H1 (cell line): ENCODE data around the gene DIP2C. TPM values are rescaled to one million over a fixed set of nuclear protein-coding genes. Genes with fewer than 3 reads are reported as not detected.

Experiments used
- CTCF ChIA-PET: fragments of 300-600 bp; sonication (Branson Sonifier 250); formaldehyde crosslinking; loops from one replicate; lab custom pipeline; 2021; ENCODE audit not compliant: partially characterized antibody; lab: Charles Lee
- POLR2A ChIA-PET: fragments of 300-600 bp; sonication (Branson Sonifier 250); formaldehyde crosslinking; loops from one replicate; lab custom pipeline; 2021; ENCODE audit warnings: inconsistent platforms; ENCODE audit not compliant: partially characterized antibody; lab: Charles Lee
- DNase-seq, 2 experiments: peaks; one replicate each; pipeline versions ENCODE4 v3.0.0 to v3.0.0-alpha.2; 2010 to 2022; ENCODE audit warnings: low spot score in 2 of 2, low read depth in 1 of 2, mixed read lengths in 1 of 2
- FAIRE-seq: peaks from 2 replicates; lab custom pipeline; 2011; peaks lifted over from hg19 to GRCh38; lab: Jason Lieb, UNC
- H2AFZ ChIP-seq: 2 replicates; pipeline ENCODE4 v1.8.1; 2012; ENCODE audit warnings: low read length, inconsistent platforms
- H2AK5ac ChIP-seq: 2 replicates; pipeline ENCODE4 v1.6.1; 2013; ENCODE audit warnings: low read depth, low read length
- H2BK120ac ChIP-seq: replicated peaks from 2 replicates; pipeline ENCODE3; 2013; ENCODE audit warnings: low read depth, low read length, inconsistent platforms
- H2BK12ac ChIP-seq: 2 replicates; pipeline ENCODE4 v1.6.1; 2013; ENCODE audit warnings: low read depth, low read length
- H2BK15ac ChIP-seq: 2 replicates; pipeline ENCODE4 v1.6.1; 2013; ENCODE audit warnings: low read length
- H2BK20ac ChIP-seq: 2 replicates; pipeline ENCODE4 v1.6.1; 2013; ENCODE audit warnings: low read length
- H2BK5ac ChIP-seq: 2 replicates; pipeline ENCODE4 v1.6.1; 2013; ENCODE audit warnings: low read depth, low read length
- H3K14ac ChIP-seq: 2 replicates; pipeline ENCODE4 v1.6.1; 2013; ENCODE audit warnings: inconsistent platforms; ENCODE audit not compliant: insufficient read length
- H3K18ac ChIP-seq: 2 replicates; pipeline ENCODE4 v1.6.1; 2013; ENCODE audit warnings: low read length; ENCODE audit errors: extremely low read depth
- H3K23ac ChIP-seq: 2 replicates; pipeline ENCODE4 v1.6.1; 2013; ENCODE audit warnings: inconsistent platforms; ENCODE audit not compliant: insufficient read length
- H3K23me2 ChIP-seq: 2 replicates; pipeline ENCODE4 v1.6.1; 2013; ENCODE audit warnings: low read depth, low read length
- H3K27ac ChIP-seq: 2 replicates; pipeline ENCODE4 v1.6.1; 2011; ENCODE audit warnings: low read depth, low read length, inconsistent platforms
- H3K27me3 ChIP-seq, 4 experiments: replicated peaks in 1 of 4; 1 replicate in 1 of 4; 2 replicates in 3 of 4; pipeline versions ENCODE4 v1.6.1 to v1.8.1; 2011 to 2013; ENCODE audit warnings: low read length in 3 of 4, mild to moderate bottlenecking in 3 of 4, inconsistent platforms in 2 of 4, mixed read lengths in 2 of 4, moderate library complexity in 1 of 4; ENCODE audit not compliant: control insufficient read depth in 3 of 4, insufficient read depth in 3 of 4; ENCODE audit errors: extremely low read depth in 1 of 4
- H3K36me3 ChIP-seq, 4 experiments: 2 replicates each; pipeline versions ENCODE4 v1.6.1 to v1.8.1; 2011 to 2013; ENCODE audit warnings: mild to moderate bottlenecking in 4 of 4, low read length in 3 of 4, moderate library complexity in 2 of 4, control low read depth in 1 of 4, inconsistent platforms in 1 of 4; ENCODE audit not compliant: insufficient read depth in 4 of 4, control insufficient read depth in 2 of 4
- H3K4ac ChIP-seq: replicated peaks from 2 replicates; pipeline ENCODE3; 2013; ENCODE audit warnings: low read length, low read depth, mixed read lengths, inconsistent platforms; ENCODE audit not compliant: insufficient read length
- H3K4me1 ChIP-seq, 4 experiments: replicated peaks in 1 of 4; 1 replicate in 1 of 4; 2 replicates in 3 of 4; pipeline versions ENCODE4 v1.6.1 to v1.8.1; 2011 to 2013; ENCODE audit warnings: low read length in 3 of 4, inconsistent platforms in 2 of 4, mixed read lengths in 1 of 4; ENCODE audit not compliant: insufficient read depth in 4 of 4, control insufficient read depth in 3 of 4
- H3K4me2 ChIP-seq, 2 experiments: 2 replicates each; pipeline versions ENCODE4 v1.6.1 to v1.8.1; 2011 to 2013; ENCODE audit warnings: low read depth in 2 of 2, low read length in 2 of 2, control low read depth in 1 of 2, inconsistent platforms in 1 of 2, mild to moderate bottlenecking in 1 of 2; ENCODE audit not compliant: insufficient read depth in 1 of 2
- H3K4me3 ChIP-seq, 4 experiments: fragments of 200-600, 300-600 bp in 1 of 4; sonication (generic), shearing (Covaris generic), sonication (Bioruptor Twin) in 1 of 4; 2 replicates each; pipeline versions ENCODE4 v1.5.1 to v1.8.1; 2011 to 2016; ENCODE audit warnings: low read length in 4 of 4, low read depth in 3 of 4, control low read depth in 2 of 4, inconsistent platforms in 2 of 4, mild to moderate bottlenecking in 2 of 4, mixed read lengths in 1 of 4, moderate library complexity in 1 of 4; ENCODE audit not compliant: insufficient read depth in 2 of 4; ENCODE audit errors: extremely low read depth in 1 of 4
- H3K56ac ChIP-seq: replicated peaks from 2 replicates; pipeline ENCODE3; 2013; ENCODE audit warnings: low read depth, mild to moderate bottlenecking, mixed read lengths, low read length, inconsistent platforms; ENCODE audit not compliant: insufficient read length
- H3K79me1 ChIP-seq: 2 replicates; pipeline ENCODE4 v1.6.1; 2013; ENCODE audit warnings: low read depth, low read length, control low read depth
- H3K79me2 ChIP-seq, 2 experiments: 2 replicates each; pipeline versions ENCODE4 v1.6.1 to v1.8.1; 2012 to 2013; ENCODE audit warnings: low read length in 2 of 2, mild to moderate bottlenecking in 2 of 2, inconsistent platforms in 1 of 2; ENCODE audit not compliant: insufficient read depth in 2 of 2, control insufficient read depth in 1 of 2
- H3K9ac ChIP-seq, 4 experiments: replicated peaks in 1 of 4; 1 replicate in 1 of 4; 2 replicates in 3 of 4; pipeline versions ENCODE4 v1.6.1 to v1.8.1; 2011 to 2013; ENCODE audit warnings: low read depth in 3 of 4, low read length in 3 of 4, control low read depth in 2 of 4, mild to moderate bottlenecking in 2 of 4, moderate library complexity in 2 of 4, inconsistent platforms in 1 of 4; ENCODE audit errors: extremely low read depth in 1 of 4
- H3K9me3 ChIP-seq, 2 experiments: 2 replicates each; pipeline versions ENCODE4 v1.6.1 to v1.8.1; 2012 to 2013; ENCODE audit warnings: mild to moderate bottlenecking in 2 of 2, moderate library complexity in 2 of 2, control low read depth in 1 of 2, inconsistent platforms in 1 of 2, low read depth in 1 of 2, low read length in 1 of 2, mixed read lengths in 1 of 2; ENCODE audit not compliant: insufficient read depth in 2 of 2
- H4K20me1 ChIP-seq, 2 experiments: replicated peaks in 1 of 2; 2 replicates each; pipeline versions ENCODE3 to v1.8.1; 2011 to 2013; ENCODE audit warnings: inconsistent platforms in 2 of 2, low read length in 2 of 2, mild to moderate bottlenecking in 1 of 2; ENCODE audit not compliant: insufficient read depth in 2 of 2, control insufficient read depth in 1 of 2
- H4K5ac ChIP-seq: 2 replicates; pipeline ENCODE4 v1.6.1; 2013; ENCODE audit warnings: low read length, low read depth, mixed read lengths, inconsistent platforms; ENCODE audit not compliant: insufficient read length
- H4K8ac ChIP-seq: 2 replicates; pipeline ENCODE4 v1.8.0; 2013; ENCODE audit warnings: mild to moderate bottlenecking, moderate library complexity, low read length, inconsistent platforms; ENCODE audit not compliant: insufficient read depth; ENCODE audit errors: extremely low read depth
- H4K91ac ChIP-seq: replicated peaks from 2 replicates; pipeline ENCODE3; 2013; ENCODE audit warnings: low read length, mixed read lengths, inconsistent platforms; ENCODE audit not compliant: insufficient read length
- BACH1 ChIP-seq: IDR thresholded peaks from 2 replicates; pipeline ENCODE4 v1.6.1; 2012; ENCODE audit warnings: low read length, improper control_type of control experiment
- BCL11A ChIP-seq, 2 experiments: IDR thresholded peaks; one replicate each; pipeline ENCODE4 v1.6.1; 2011; ENCODE audit warnings: low read depth in 2 of 2, low read length in 2 of 2, mild to moderate bottlenecking in 2 of 2
- CBX5 ChIP-seq: fragments of 300-800, 300-1000 bp; sonication (generic); IDR thresholded peaks from 2 replicates; pipeline ENCODE4 v1.7.1; 2016; ENCODE audit warnings: antibody characterized with exemption, low read length, low read depth
- EGR1 ChIP-seq: IDR thresholded peaks from 2 replicates; pipeline ENCODE4 v1.6.1; 2011; ENCODE audit warnings: low read depth, low read length, borderline replicate concordance
- HDAC2 ChIP-seq, 2 experiments: fragments of 300-600 bp in 1 of 2; sonication (generic) in 1 of 2; IDR thresholded peaks; 2 replicates each; pipeline ENCODE4 v1.6.1; 2011 to 2012; ENCODE audit warnings: low read depth in 2 of 2, low read length in 2 of 2, mild to moderate bottlenecking in 2 of 2, moderate library complexity in 2 of 2, borderline replicate concordance in 1 of 2, inconsistent platforms in 1 of 2
- NANOG ChIP-seq: IDR thresholded peaks from 2 replicates; pipeline ENCODE4 v1.6.1; 2011; ENCODE audit warnings: low read length, low read depth, mild to moderate bottlenecking, inconsistent platforms; ENCODE audit not compliant: insufficient read depth, poor library complexity, severe bottlenecking
- NRF1 ChIP-seq: IDR thresholded peaks from 2 replicates; pipeline ENCODE4 v1.6.1; 2011; ENCODE audit warnings: mild to moderate bottlenecking, low read depth, low read length, improper control_type of control experiment
- RNF2 ChIP-seq: fragments of 200-900, 300-1000 bp; sonication (generic); IDR thresholded peaks from 2 replicates; pipeline ENCODE4 v1.7.1; 2016; ENCODE audit warnings: borderline replicate concordance, low read depth, mild to moderate bottlenecking, antibody characterized with exemption, low read length; ENCODE audit not compliant: poor library complexity, severe bottlenecking; ENCODE audit errors: missing control alignments
- SIN3A ChIP-seq, 2 experiments: IDR thresholded peaks in 1 of 2; conservative IDR thresholded peaks in 1 of 2; 2 replicates each; pipeline ENCODE4 v1.6.1; 2011 to 2012; ENCODE audit warnings: low read length in 2 of 2, improper control_type of control experiment in 1 of 2, low read depth in 1 of 2, mild to moderate bottlenecking in 1 of 2
- TAF7 ChIP-seq: optimal IDR thresholded peaks from 2 replicates; pipeline ENCODE3; 2011; ENCODE audit warnings: low read depth, mild to moderate bottlenecking, inconsistent platforms, low read length, moderate library complexity, borderline replicate concordance
- TEAD4 ChIP-seq: IDR thresholded peaks from 2 replicates; pipeline ENCODE4 v1.6.1; 2012; ENCODE audit warnings: low read depth, low read length, inconsistent platforms, mixed read lengths
- ZNF274 ChIP-seq: IDR thresholded peaks from 2 replicates; pipeline ENCODE4 v1.7.0; 2012; ENCODE audit warnings: low read length, borderline replicate concordance; ENCODE audit errors: extremely low read depth
- WGBS, 2 experiments: shearing (Covaris generic) in 1 of 2; methylation state at CpG; one replicate each; pipeline versions ENCODE4 v1.1.6 to v1.1.7; 2013 to 2015; ENCODE audit warnings: low lambda C conversion rate in 2 of 2, mixed read lengths in 2 of 2, inconsistent platforms in 1 of 2, low coverage in 1 of 2, missing lambda C conversion rate in 1 of 2; ENCODE audit not compliant: insufficient replicate concordance in 2 of 2, insufficient coverage in 1 of 2, insufficient read length in 1 of 2; ENCODE audit errors: extremely low coverage in 1 of 2, missing lambda C conversion rate in 1 of 2; 5-methylcytosine and 5-hydroxymethylcytosine counted together
- polyA plus RNA-seq, 7 experiments: library from polyadenylated mRNA; depleted of rRNA in 3 of 7; stranded (reverse) in 5 of 7; unstranded in 2 of 7; fragments of >200 nt in 5 of 7; fragments of 200-250 nt in 2 of 7; gene quantifications; 1 replicate in 5 of 7; 2 replicates in 1 of 7; 4 replicates in 1 of 7; pipeline versions ENCODE4 v1.2.1 to v1.2.3, GENCODE V29; 2011 to 2013; ENCODE audit warnings: missing spikeins in 2 of 7, mixed read lengths in 2 of 7
- total RNA-seq: library from RNA; stranded (reverse); fragmentation: NEBNext Ultra II Directional; extraction: Animal tissue kit (Norgen Biotek cat#: 25700); gene quantifications from 2 replicates; pipeline ENCODE4 v1.2.1, GENCODE V29; 2021
- TF ChIP-seq, protein P1 (sequence below): IDR thresholded peaks from 2 replicates; pipeline ENCODE4 v1.6.1; 2011; ENCODE audit warnings: low read depth, mild to moderate bottlenecking, low read length; ENCODE audit not compliant: insufficient read depth

Gene DIP2C
- total and polyA plus RNA-seq, 2 of the 8 experiments (the other 6 are each of a cell fraction or from before 2014, with no cell fraction given) = 3.8 to 9.3 TPM

GRCh38 chr10:301536-301935, 387.9 kb downstream of the DIP2C start:
- Histone ChIP-seq H3K18ac (no peak overlapping the region), H3K27ac (no peak overlapping the region), H3K23ac (no peak overlapping the region), H3K79me1 (no peaks in the 10 kb centered on the region; the same call in 1 of the 2 replicates), H3K4me2 (no peak overlapping the region), H2BK12ac (no peak overlapping the region), H3K4me3 (no peak overlapping the region), H4K5ac (no peak overlapping the region), H3K9ac (no peak overlapping the region), H3K4ac (no peak overlapping the region), H4K91ac (no peak overlapping the region), H2BK15ac (no peak overlapping the region), H3K14ac (no peak overlapping the region), H3K56ac (no peak overlapping the region), H4K20me1 (peaks cover 0 to 7% of the 10 kb centered on the region in 2 experiments), H3K27me3 (no peaks in the 10 kb centered on the region), H3K9me3 (no peaks in the 10 kb centered on the region), H3K36me3 (no peaks in the 10 kb centered on the region; a peak in 1 of 8 replicates), H2AFZ (no peak overlapping the region), H2BK5ac (no peak overlapping the region), H3K79me2 (no peaks in the 10 kb centered on the region), H2BK20ac (no peak overlapping the region), H2AK5ac (no peak overlapping the region), H3K23me2 (peaks cover 4% of the 10 kb centered on the region; the same call in 1 of the 2 replicates), H2BK120ac (no peak overlapping the region), H3K4me1 (peaks cover 0 to 4% (median 0%) of the 10 kb centered on the region in 4 experiments; a peak in 4 of 7 replicates), H4K8ac (no peak overlapping the region)
- no peak for FAIRE-seq
- ChIA-PET CTCF (no interaction called here), POLR2A (no interaction called here)
- WGBS, 2 experiments = 95% methylated on average over 9 of the region's 9 CpGs; no CpG with 5 or more reads in 1 of the 2 experiments
- no peak for DNase-seq
- TF ChIP-seq ZNF274 = no peak
- no peak for TF ChIP-seq TAF7
- no peak for TF ChIP-seq NRF1
- no peak for TF ChIP-seq CBX5
- TF ChIP-seq, protein P1, sequence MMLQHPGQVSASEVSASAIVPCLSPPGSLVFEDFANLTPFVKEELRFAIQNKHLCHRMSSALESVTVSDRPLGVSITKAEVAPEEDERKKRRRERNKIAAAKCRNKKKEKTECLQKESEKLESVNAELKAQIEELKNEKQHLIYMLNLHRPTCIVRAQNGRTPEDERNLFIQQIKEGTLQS = no peak
- no peak for TF ChIP-seq TEAD4
- TF ChIP-seq NANOG = no peak
- no peak for TF ChIP-seq HDAC2 (IDR thresholded peaks at IDR 0.05; ENCODE audit: borderline replicate concordance in 1 of 2, low read depth in 2 of 2, low read length in 2 of 2)
- TF ChIP-seq EGR1 = no peak
- TF ChIP-seq BACH1 = no peak
- TF ChIP-seq SIN3A (conservative IDR thresholded peaks at IDR 0.05 in 1 of 2, IDR thresholded peaks at IDR 0.05 in 1 of 2; ENCODE audit: low read depth in 1 of 2, low read length in 2 of 2) = no peak
- no peak for TF ChIP-seq BCL11A (IDR thresholded peaks at IDR 0.05; ENCODE audit: low read depth in 2 of 2, low read length in 2 of 2)
- no peak for TF ChIP-seq RNF2
